GM18511 (cell line): ENCODE data around the gene PRM1.
A peak's percentile ranks its signal among the peaks of the same experiment; 100 is the strongest.

Experiments
- ATAC-seq: cut with Tn5 transposase; IDR thresholded peaks from one replicate; pipeline ENCODE4 v1.9.1; 2021; ENCODE audit warnings: mild to moderate bottlenecking, moderate library complexity; ENCODE audit not compliant: unreplicated experiment

Gene PRM1

GRCh38 chr16:11254913-11255736 is 26.0 kb downstream of the PRM1 start:
- ATAC-seq: peak; percentile 4

- no peak for ATAC-seq
Observed at GRCh38 chr16:11253995-11254912, 26.9 kb downstream of the PRM1 start.

GRCh38 chr16:11253009-11253994 is 27.8 kb downstream of the PRM1 start:
- ATAC-seq: no peak

GRCh38 chr16:11252482-11252931 is 28.6 kb downstream of the PRM1 start:
- ATAC-seq: no peak

GRCh38 chr16:11251525-11252481 is 29.3 kb downstream of the PRM1 start:
- no peak for ATAC-seq

GRCh38 chr16:11250786-11251524 is 30.2 kb downstream of the PRM1 start:
- ATAC-seq: no peak

- ATAC-seq: no peak
Observed at GRCh38 chr16:11250091-11250785, 30.9 kb downstream of the PRM1 start.

GRCh38 chr16:11249233-11250061 is 31.7 kb downstream of the PRM1 start:
- no peak for ATAC-seq

- no peak for ATAC-seq
Observed at GRCh38 chr16:11248133-11248532, 33.0 kb downstream of the PRM1 start.

- ATAC-seq: no peak
Observed at GRCh38 chr16:11245988-11246387, 35.1 kb downstream of the PRM1 start.

- no peak for ATAC-seq
Observed at GRCh38 chr16:11245222-11245737, 35.9 kb downstream of the PRM1 start.

- ATAC-seq: no peak
Observed at GRCh38 chr16:11242658-11243057, 38.5 kb downstream of the PRM1 start.

GRCh38 chr16:11241480-11242204 is 39.5 kb downstream of the PRM1 start:
- no peak for ATAC-seq

- ATAC-seq: no peak
Observed at GRCh38 chr16:11240636-11241473, 40.3 kb downstream of the PRM1 start.
